Effector memory CD4-positive, alpha-beta T cell (primary cell): Measurements from ENCODE around the gene PBRM1.

ENCODE experiments used
- DNase-seq, 3 donors: peaks; one replicate each; pipeline ENCODE4 v3.0.0-alpha.2; 2020
- H3K27ac ChIP-seq: 2 replicates; pipeline ENCODE4 v1.7.0; 2013; ENCODE audit warnings: mild to moderate bottlenecking, low read length, moderate library complexity; ENCODE audit not compliant: insufficient read depth, poor library complexity, severe bottlenecking
- H3K27me3 ChIP-seq: replicated peaks from 2 replicates; pipeline ENCODE4 v1.7.0; 2013; ENCODE audit warnings: mild to moderate bottlenecking, low read length; ENCODE audit not compliant: insufficient read depth, control insufficient read depth, poor library complexity, severe bottlenecking
- H3K36me3 ChIP-seq: 2 replicates; pipeline ENCODE4 v1.7.0; 2013; ENCODE audit warnings: mild to moderate bottlenecking, low read length, moderate library complexity; ENCODE audit not compliant: control insufficient read depth, insufficient read depth
- H3K4me1 ChIP-seq: 2 replicates; pipeline ENCODE4 v1.7.0; 2013; ENCODE audit warnings: low read length, mild to moderate bottlenecking; ENCODE audit not compliant: control insufficient read depth, insufficient read depth, poor library complexity, severe bottlenecking
- H3K4me3 ChIP-seq: 2 replicates; pipeline ENCODE4 v1.7.0; 2013; ENCODE audit warnings: low read length, low read depth, mild to moderate bottlenecking; ENCODE audit not compliant: insufficient read depth, poor library complexity, severe bottlenecking
- H3K9me3 ChIP-seq: 2 replicates; pipeline ENCODE4 v1.7.0; 2013; ENCODE audit warnings: mild to moderate bottlenecking, low read length, moderate library complexity; ENCODE audit not compliant: control insufficient read depth

Gene PBRM1

GRCh38 chr3:52501046-52501445 lies 184.7 kb downstream of the PBRM1 start:
- DNase-seq = no peak
- H3K27me3 ChIP-seq = no peaks in the 10 kb centered on the region
- H3K4me1 ChIP-seq = no peaks in the 10 kb centered on the region
- H3K27ac ChIP-seq = no peak overlapping the region
- no peak overlapping the region for H3K4me3 ChIP-seq
- no peaks in the 10 kb centered on the region for H3K36me3 ChIP-seq
- no peaks in the 10 kb centered on the region for H3K9me3 ChIP-seq

- Histone ChIP-seq H3K27ac (no peak overlapping the region), H3K4me3 (no peak overlapping the region), H3K36me3 (peaks cover 4% of the 10 kb centered on the region), H3K27me3 (no peaks in the 10 kb centered on the region), H3K4me1 (no peaks in the 10 kb centered on the region), H3K9me3 (no peaks in the 10 kb centered on the region)
- no peak for DNase-seq
Observed at GRCh38 chr3:52498137-52499054, 187.3 kb downstream of the PBRM1 start.

GRCh38 chr3:52495777-52496602 lies 189.7 kb downstream of the PBRM1 start:
- Histone ChIP-seq H3K4me3 (no peak overlapping the region), H3K27me3 (no peaks in the 10 kb centered on the region), H3K4me1 (no peaks in the 10 kb centered on the region), H3K9me3 (no peaks in the 10 kb centered on the region), H3K27ac (no peak overlapping the region), H3K36me3 (peaks cover 23% of the 10 kb centered on the region)
- no peak for DNase-seq
